HL-60 (cell line): Measurements from ENCODE around the gene NKX1-1.

ENCODE experiments used
- DNase-seq, 2 experiments: peaks; one replicate each; pipeline ENCODE4 v3.0.0-alpha.2; 2010 to 2020; ENCODE audit warnings: low read depth in 1 of 2, low spot score in 1 of 2
- H3K27ac ChIP-seq: fragments of 250-450 bp; sonication (Bioruptor Pico); replicated peaks from 2 replicates; pipeline ENCODE4 v1.5.1; 2020; ENCODE audit warnings: mild to moderate bottlenecking, moderate library complexity
- H3K27me3 ChIP-seq: fragments of 250-450 bp; sonication (Bioruptor Pico); 2 replicates; pipeline ENCODE4 v1.5.1; 2021; ENCODE audit warnings: mild to moderate bottlenecking, moderate library complexity; ENCODE audit not compliant: insufficient read depth, poor library complexity, severe bottlenecking
- H3K4me3 ChIP-seq: replicated peaks from 2 replicates; pipeline ENCODE4 v1.5.1; 2011; ENCODE audit warnings: mild to moderate bottlenecking, control low read depth, low read length; ENCODE audit not compliant: insufficient read depth
- GABPA ChIP-seq: IDR thresholded peaks from 2 replicates; pipeline ENCODE4 v1.6.1; 2012; ENCODE audit warnings: low read depth
- POLR2AphosphoS5 ChIP-seq: IDR thresholded peaks from 2 replicates; pipeline ENCODE4 v1.6.1; 2012; ENCODE audit warnings: low read depth
- SPI1 ChIP-seq: IDR thresholded peaks from 2 replicates; pipeline ENCODE4 v1.6.1; 2012; ENCODE audit warnings: low read depth, mild to moderate bottlenecking, borderline replicate concordance
- TF ChIP-seq, protein P1 (sequence below): IDR thresholded peaks from 2 replicates; pipeline ENCODE4 v1.6.1; 2012; ENCODE audit warnings: low read depth; ENCODE audit not compliant: insufficient replicate concordance
- TF ChIP-seq, protein P2 (sequence below): IDR thresholded peaks from one replicate; pipeline ENCODE4 v1.5.1; 2011; ENCODE audit warnings: low read length, control low read depth, inconsistent platforms; ENCODE audit not compliant: insufficient read depth

The NKX1-1 gene

DNA sequence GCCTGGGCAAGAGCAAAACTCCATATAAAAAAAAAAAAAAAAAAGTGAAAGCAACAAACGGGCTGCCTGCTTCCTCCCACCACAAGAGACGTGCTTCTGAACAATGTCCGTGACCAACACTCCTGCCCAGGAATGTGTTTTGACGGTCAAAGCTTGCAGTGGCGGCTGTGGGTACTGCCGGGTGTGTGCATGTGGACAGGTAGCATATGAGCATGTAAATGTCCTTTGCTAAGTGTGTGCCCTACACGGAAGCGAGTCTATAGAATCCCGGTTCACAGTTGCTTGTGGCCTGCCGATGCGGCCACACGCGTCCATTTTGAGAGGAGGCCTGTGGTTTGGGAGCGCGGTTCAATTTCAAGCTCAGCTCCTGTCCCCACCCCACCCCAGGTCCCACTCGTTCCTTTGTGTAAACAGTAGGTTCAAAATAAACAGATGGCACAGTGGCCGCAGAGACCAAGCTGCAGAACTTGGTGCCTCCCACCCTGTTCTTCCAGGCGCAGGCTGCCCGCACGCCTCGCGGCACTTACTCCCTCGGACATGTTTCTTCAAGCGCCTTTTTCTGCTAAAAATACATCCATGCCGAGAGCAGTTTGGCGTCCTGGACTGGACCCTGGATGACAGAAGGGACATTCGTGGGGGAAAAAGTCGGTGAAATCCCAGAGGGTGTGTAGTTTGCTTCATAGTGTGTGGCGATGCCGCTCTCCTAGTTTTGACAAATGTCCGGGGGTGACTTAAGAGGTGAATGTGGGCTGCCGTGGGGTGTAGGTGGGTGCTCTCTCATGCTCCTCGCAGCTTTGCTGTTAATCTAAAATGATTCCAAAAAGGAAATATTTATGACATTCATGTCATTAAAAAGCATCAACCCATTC is 11.5 kb upstream of the NKX1-1 start:
- H3K27ac ChIP-seq, result no peak overlapping the region
- TF ChIP-seq GABPA (no peak), SPI1 (no peak), POLR2AphosphoS5 (no peak)
- TF ChIP-seq, protein P1, sequence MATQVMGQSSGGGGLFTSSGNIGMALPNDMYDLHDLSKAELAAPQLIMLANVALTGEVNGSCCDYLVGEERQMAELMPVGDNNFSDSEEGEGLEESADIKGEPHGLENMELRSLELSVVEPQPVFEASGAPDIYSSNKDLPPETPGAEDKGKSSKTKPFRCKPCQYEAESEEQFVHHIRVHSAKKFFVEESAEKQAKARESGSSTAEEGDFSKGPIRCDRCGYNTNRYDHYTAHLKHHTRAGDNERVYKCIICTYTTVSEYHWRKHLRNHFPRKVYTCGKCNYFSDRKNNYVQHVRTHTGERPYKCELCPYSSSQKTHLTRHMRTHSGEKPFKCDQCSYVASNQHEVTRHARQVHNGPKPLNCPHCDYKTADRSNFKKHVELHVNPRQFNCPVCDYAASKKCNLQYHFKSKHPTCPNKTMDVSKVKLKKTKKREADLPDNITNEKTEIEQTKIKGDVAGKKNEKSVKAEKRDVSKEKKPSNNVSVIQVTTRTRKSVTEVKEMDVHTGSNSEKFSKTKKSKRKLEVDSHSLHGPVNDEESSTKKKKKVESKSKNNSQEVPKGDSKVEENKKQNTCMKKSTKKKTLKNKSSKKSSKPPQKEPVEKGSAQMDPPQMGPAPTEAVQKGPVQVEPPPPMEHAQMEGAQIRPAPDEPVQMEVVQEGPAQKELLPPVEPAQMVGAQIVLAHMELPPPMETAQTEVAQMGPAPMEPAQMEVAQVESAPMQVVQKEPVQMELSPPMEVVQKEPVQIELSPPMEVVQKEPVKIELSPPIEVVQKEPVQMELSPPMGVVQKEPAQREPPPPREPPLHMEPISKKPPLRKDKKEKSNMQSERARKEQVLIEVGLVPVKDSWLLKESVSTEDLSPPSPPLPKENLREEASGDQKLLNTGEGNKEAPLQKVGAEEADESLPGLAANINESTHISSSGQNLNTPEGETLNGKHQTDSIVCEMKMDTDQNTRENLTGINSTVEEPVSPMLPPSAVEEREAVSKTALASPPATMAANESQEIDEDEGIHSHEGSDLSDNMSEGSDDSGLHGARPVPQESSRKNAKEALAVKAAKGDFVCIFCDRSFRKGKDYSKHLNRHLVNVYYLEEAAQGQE, result no peak
- TF ChIP-seq, protein P2, sequence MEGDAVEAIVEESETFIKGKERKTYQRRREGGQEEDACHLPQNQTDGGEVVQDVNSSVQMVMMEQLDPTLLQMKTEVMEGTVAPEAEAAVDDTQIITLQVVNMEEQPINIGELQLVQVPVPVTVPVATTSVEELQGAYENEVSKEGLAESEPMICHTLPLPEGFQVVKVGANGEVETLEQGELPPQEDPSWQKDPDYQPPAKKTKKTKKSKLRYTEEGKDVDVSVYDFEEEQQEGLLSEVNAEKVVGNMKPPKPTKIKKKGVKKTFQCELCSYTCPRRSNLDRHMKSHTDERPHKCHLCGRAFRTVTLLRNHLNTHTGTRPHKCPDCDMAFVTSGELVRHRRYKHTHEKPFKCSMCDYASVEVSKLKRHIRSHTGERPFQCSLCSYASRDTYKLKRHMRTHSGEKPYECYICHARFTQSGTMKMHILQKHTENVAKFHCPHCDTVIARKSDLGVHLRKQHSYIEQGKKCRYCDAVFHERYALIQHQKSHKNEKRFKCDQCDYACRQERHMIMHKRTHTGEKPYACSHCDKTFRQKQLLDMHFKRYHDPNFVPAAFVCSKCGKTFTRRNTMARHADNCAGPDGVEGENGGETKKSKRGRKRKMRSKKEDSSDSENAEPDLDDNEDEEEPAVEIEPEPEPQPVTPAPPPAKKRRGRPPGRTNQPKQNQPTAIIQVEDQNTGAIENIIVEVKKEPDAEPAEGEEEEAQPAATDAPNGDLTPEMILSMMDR, result no peak
- H3K27me3 ChIP-seq, result no peaks in the 10 kb centered on the region
- no peak overlapping the region for H3K4me3 ChIP-seq
- DNase-seq, result no peak

DNA sequence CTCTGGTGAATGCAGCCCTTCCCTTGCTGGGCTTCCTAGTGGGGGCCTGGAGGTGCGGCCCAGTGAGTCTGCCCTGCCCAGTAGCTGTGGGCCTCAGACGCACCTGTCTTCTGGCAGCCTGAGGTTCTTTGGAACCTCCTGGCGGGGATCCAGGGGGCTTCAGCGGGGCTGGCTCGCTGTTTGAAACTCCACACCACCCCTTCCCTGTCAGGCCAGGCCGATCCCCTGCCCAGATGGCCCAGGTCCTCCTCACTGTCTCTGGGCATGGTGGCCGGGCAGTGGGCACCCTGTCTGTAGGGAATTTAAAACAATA is 10.7 kb upstream of the NKX1-1 start:
- Histone ChIP-seq H3K27ac (no peak overlapping the region), H3K27me3 (no peaks in the 10 kb centered on the region), H3K4me3 (no peak overlapping the region)
- DNase-seq, result no peak
- TF ChIP-seq POLR2AphosphoS5 (no peak), SPI1 (no peak), GABPA (no peak)
- TF ChIP-seq, protein P1, result no peak
- TF ChIP-seq, protein P2, result no peak

DNA sequence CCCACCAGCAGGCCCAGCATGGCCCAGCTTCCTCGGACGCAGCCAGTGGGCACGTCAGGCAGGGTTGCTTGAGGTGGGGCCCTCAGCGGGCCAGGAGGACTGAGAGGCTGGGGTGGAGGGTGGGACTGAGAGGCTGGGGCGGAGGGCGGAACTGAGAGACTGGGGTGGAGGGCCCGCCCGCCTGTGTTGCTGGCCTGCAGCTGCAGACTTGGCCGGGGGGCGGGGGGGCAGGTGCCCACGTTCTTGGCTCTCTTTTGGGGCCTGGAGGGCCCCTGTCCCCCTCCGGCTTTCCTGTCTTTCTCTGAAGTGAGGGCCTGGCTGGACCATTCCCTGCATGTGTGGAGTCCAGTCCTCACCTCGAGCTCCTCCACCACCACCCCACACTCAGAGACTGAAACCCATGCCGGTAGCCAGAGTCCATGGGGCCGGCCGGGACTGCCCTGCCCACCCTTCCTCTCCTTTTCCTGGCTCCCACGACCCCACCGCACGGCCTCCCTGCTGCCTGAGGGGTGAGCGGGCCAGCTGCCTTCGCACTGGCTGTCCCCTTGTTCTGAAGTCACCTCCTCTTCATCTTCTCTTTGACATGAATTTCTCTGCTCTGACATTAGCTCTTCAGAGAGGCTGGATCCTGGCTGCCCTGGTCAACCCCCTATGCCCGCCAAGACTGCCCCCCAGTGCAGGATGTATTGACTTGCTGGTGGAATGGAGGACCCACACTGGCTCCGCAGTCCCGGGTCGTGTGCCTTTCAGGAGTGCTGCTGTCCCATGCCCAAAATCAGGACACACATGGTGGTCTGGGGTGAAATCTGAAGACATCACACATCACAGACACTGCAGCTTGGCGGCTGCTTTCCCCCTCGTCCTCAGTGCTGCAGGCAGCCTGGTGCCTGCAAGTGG is 10.1 kb upstream of the NKX1-1 start:
- Histone ChIP-seq H3K27ac (no peak overlapping the region), H3K4me3 (no peak overlapping the region), H3K27me3 (no peaks in the 10 kb centered on the region)
- TF ChIP-seq SPI1, result no peak
- TF ChIP-seq POLR2AphosphoS5, result no peak
- TF ChIP-seq, protein P1, result no peak
- TF ChIP-seq GABPA, result no peak
- TF ChIP-seq, protein P2, result no peak
- no peak for DNase-seq
